IPS DF 19.7 (cell line): ENCODE data around the gene BUB1B.

Experiments
- DNase-seq: peaks from one replicate; pipeline ENCODE4 v3.0.0-alpha.2; 2013; ENCODE audit warnings: low read depth, low spot score

The BUB1B gene

GRCh38 chr15:40254452-40254851, 93.6 kb downstream of the BUB1B start:
- no peak for DNase-seq

GRCh38 chr15:40255033-40255432, 94.2 kb downstream of the BUB1B start:
- no peak for DNase-seq

- DNase-seq, result no peak
Observed at GRCh38 chr15:40256638-40257235, 95.9 kb downstream of the BUB1B start.

- DNase-seq, result no peak
Observed at GRCh38 chr15:40257656-40258450, 97.0 kb downstream of the BUB1B start.

GRCh38 chr15:40258544-40258943, 97.7 kb downstream of the BUB1B start:
- no peak for DNase-seq

GRCh38 chr15:40259021-40259420, 98.2 kb downstream of the BUB1B start:
- DNase-seq, result no peak

GRCh38 chr15:40263024-40263754, 102.3 kb downstream of the BUB1B start:
- DNase-seq, result no peak

GRCh38 chr15:40264321-40265153, 103.7 kb downstream of the BUB1B start:
- DNase-seq, result no peak

GRCh38 chr15:40265355-40265754, 104.5 kb downstream of the BUB1B start:
- no peak for DNase-seq

GRCh38 chr15:40265875-40266274, 105.0 kb downstream of the BUB1B start:
- no peak for DNase-seq

GRCh38 chr15:40266828-40267304, 106.0 kb downstream of the BUB1B start:
- no peak for DNase-seq

- no peak for DNase-seq
Observed at GRCh38 chr15:40267670-40268069, 106.8 kb downstream of the BUB1B start.

- no peak for DNase-seq
Observed at GRCh38 chr15:40269604-40270003, 108.7 kb downstream of the BUB1B start.

GRCh38 chr15:40270246-40270995, 109.6 kb downstream of the BUB1B start:
- DNase-seq, result no peak
